Stimulated activated CD8-positive, alpha-beta memory T cell treated with anti-CD3 and anti-CD28 coated beads, Interleukin-15, amount 100 ng/mL, for 24 hours (primary cell): Measurements from ENCODE around the gene AGTPBP1.
A peak's percentile ranks its signal among the peaks of the same experiment; 100 is the strongest.
"Not testable (repeated sequence)": the region's sequence is repeated elsewhere in the genome, so short reads cannot be mapped to it uniquely, and the experiment has no call there.

Source experiments
- DNase-seq: peaks from one replicate; pipeline ENCODE4 v3.0.0-alpha.2; 2020; ENCODE audit warnings: low read depth

The AGTPBP1 gene

GRCh38 chr9:85741875-85742596, at the start of gene AGTPBP1:
Gene AGTPBP1, minus strand, starts transcription at chr9:85741954. Its CDS starts 29,421 bp downstream, at chr9:85712533.
- DNase-seq: peak; percentile 99

- DNase-seq: not testable (repeated sequence)
These were observed 44.4 kb upstream of the AGTPBP1 start for GRCh38 chr9:85786116-85786515.

GRCh38 chr9:85773844-85774243, 32.1 kb upstream of the AGTPBP1 start:
- not testable (repeated sequence) for DNase-seq

GRCh38 chr9:85761802-85762201, 20.0 kb upstream of the AGTPBP1 start:
- not testable (repeated sequence) for DNase-seq

GRCh38 chr9:85757716-85758115, 16.0 kb upstream of the AGTPBP1 start:
- DNase-seq: not testable (repeated sequence)

- DNase-seq: not testable (repeated sequence)
These were observed 14.5 kb upstream of the AGTPBP1 start for GRCh38 chr9:85756216-85756615.

- DNase-seq: no peak
These were observed 4.6 kb upstream of the AGTPBP1 start for GRCh38 chr9:85746309-85746708.

GRCh38 chr9:85745203-85745602, 3.4 kb upstream of the AGTPBP1 start:
- DNase-seq: no peak

GRCh38 chr9:85744480-85744879, 2.7 kb upstream of the AGTPBP1 start:
- no peak for DNase-seq

GRCh38 chr9:85743275-85744128, 1.7 kb upstream of the AGTPBP1 start:
- DNase-seq: no peak

GRCh38 chr9:85742597-85742936, 813 bp upstream of the AGTPBP1 start:
- DNase-seq: no peak

GRCh38 chr9:85741095-85741874, 469 bp downstream of the AGTPBP1 start:
- peak; percentile 11 for DNase-seq

GRCh38 chr9:85740787-85741094, 1.0 kb downstream of the AGTPBP1 start:
- no peak for DNase-seq

- no peak for DNase-seq
These were observed 3.2 kb downstream of the AGTPBP1 start for GRCh38 chr9:85738509-85738908.

- no peak for DNase-seq
These were observed 4.1 kb downstream of the AGTPBP1 start for GRCh38 chr9:85737671-85738070.

- DNase-seq: no peak
These were observed 10.7 kb downstream of the AGTPBP1 start for GRCh38 chr9:85730916-85731630.

GRCh38 chr9:85729882-85730281, 11.9 kb downstream of the AGTPBP1 start:
- DNase-seq: no peak

GRCh38 chr9:85727500-85727899, 14.3 kb downstream of the AGTPBP1 start:
- DNase-seq: no peak

- no peak for DNase-seq
These were observed 15.0 kb downstream of the AGTPBP1 start for GRCh38 chr9:85726737-85727136.

GRCh38 chr9:85723215-85723614, 18.5 kb downstream of the AGTPBP1 start:
- DNase-seq: no peak

GRCh38 chr9:85719411-85719810, 22.3 kb downstream of the AGTPBP1 start:
- not testable (repeated sequence) for DNase-seq

- not testable (repeated sequence) for DNase-seq
These were observed 23.9 kb downstream of the AGTPBP1 start for GRCh38 chr9:85717818-85718217.
